Fibroblast of peridontal ligament (primary cell): ENCODE measurements around the gene PRKCG.

ENCODE experiments used
- DNase-seq: peaks from one replicate; pipeline ENCODE4 v3.0.0-alpha.2; 2010; ENCODE audit errors: extremely low read depth

PRKCG gene

DNA sequence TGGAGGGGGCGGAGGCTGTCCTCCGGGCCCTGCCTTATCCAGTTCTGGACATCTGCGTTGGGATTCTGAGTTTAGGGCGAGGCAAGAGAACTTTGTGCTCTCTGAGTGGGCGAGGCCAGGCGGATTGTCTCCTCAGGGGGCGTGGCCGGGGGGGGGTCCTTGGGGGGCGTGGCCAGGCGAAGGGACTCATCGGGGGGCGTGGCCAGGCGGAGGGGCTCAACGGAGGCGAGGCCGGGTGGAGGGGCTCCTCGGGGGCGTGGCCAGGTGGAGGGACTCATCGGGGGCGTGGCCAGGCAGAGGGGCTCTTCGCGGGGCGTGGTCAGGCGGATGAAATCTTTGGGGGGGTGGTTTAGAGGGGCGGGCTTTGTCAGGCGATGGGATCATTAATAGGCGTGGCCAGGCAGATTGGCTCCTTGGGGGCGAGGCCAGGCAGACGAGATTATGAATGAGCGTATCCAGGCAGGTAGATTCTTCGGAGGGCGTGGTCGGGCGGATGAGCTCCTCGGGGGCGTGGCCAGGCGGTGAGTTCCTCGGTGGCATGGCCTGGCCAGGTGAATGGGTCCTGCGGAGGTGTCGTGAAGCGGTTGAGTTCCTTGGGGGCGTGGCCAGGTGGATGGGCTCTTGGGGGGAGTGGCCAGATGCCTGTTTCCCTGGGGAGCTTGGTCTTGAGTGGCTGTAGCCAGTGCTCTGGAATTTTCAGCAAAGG lies 16.8 kb downstream of the PRKCG start:
- DNase-seq = no peak

DNA sequence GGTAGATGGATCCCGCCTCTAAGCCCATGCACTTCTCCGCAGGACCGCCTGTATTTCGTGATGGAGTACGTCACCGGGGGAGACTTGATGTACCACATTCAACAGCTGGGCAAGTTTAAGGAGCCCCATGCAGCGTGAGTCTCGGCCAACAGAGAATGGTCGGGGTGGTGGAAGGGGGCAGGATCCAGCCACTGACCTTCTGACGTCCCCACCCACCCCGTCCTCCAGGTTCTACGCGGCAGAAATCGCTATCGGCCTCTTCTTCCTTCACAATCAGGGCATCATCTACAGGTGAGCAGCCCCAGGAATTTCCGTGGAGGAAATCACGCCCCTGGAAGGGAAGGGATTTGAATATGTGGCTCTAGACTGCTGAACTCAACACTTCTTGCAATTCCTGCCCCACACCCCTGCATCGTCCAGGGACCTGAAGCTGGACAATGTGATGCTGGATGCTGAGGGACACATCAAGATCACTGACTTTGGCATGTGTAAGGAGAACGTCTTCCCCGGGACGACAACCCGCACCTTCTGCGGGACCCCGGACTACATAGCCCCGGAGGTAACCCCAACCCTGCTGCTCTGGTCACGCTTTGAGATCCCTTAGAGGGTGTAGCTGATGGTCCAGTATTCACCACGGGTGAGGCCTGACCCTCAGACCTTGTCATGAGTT lies 18.3 kb downstream of the PRKCG start:
- no peak for DNase-seq

DNA sequence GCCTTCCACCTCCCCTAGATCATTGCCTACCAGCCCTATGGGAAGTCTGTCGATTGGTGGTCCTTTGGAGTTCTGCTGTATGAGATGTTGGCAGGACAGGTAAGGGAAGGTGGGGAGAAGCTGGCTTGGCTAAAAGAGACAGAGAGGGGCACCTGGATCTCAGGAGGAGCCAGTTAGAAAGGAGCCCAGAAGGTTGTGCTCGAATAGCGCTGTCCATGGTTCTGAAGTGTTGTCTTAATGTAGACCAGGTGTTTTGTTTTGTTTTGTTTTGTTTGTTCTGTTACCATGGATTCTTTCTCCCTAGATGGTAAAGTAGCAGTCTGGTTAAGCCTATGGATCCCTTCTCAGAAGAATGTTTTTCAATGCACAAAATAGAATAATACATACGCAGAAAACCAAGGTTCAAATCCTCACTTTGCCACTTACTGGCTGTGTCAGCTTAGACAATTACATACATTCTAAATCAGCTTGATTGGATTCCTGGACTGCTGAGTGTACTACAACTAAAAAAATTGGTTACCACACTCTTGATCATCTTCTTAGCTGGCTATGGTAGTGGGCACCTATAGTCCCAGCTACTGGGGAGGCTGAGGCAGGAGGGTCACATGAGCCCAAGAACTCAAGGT lies 21.2 kb downstream of the PRKCG start:
- DNase-seq = peak; percentile 41

DNA sequence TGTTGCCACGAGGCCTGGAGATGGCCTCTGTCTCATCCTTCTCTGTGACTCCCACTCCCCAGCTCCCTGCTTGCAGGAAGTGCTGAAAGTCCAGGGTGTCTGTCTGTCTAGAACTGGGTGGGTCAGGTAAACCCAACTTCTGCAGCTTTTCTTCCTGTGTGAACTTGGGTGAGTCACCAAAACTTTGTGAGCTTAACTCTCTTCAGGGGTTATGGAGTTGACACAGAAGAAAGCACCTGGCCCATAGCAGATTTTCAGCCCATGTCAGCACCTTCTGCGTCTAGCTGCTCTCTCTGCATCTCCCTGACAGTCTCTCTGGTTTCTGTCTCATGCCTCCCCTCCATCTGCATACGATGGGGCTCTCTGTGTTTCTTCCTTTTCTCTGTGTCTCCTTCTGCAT lies 22.9 kb downstream of the PRKCG start:
- DNase-seq = no peak

DNA sequence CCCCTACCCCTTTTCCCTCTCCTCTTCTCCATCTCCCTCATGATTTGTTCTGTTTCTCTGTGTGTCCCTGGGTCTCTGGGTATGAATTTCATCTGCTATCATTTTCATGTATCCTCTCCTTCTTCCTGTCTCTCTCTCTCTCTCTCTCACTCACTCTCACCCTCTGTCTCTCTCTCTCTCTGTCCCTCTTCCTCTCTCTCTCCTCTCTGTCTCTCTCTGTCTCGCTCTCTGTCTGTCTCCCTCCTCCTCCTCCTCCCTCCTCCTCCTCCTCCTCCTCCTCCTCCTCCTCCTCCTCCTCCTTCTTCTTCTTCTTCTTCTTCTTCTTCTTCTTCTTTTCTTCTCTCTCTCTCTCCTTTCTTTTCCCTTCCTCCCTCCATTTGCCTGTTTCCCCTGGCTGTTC lies 23.8 kb downstream of the PRKCG start:
- no peak for DNase-seq

DNA sequence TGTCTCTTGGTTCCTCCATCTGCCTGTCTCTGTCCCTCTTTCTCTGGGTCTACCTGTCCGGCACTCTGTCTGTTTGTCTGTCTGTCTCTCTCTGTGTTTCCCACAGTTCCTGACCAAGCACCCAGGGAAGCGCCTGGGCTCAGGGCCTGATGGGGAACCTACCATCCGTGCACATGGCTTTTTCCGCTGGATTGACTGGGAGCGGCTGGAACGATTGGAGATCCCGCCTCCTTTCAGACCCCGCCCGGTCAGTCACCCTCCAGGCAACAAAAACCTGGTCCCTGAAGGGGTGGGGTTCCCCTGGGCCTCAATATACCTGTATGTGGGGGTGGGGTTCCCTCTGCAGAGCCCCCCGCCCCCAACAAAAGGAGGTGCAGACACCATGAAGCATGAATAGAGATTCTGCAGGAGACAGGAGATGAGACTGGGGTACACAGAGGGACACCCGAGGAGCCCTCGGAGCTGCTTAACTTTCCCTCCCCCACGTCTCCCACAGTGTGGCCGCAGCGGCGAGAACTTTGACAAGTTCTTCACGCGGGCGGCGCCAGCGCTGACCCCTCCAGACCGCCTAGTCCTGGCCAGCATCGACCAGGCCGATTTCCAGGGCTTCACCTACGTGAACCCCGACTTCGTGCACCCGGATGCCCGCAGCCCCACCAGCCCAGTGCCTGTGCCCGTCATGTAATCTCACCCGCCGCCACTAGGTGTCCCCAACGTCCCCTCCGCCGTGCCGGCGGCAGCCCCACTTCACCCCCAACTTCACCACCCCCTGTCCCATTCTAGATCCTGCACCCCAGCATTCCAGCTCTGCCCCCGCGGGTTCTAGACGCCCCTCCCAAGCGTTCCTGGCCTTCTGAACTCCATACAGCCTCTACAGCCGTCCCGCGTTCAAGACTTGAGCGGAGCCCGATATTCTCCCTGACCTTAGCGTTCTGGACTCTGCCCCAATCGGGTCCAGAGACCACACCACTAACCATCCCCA lies 24.5 kb downstream of the PRKCG start:
- no peak for DNase-seq

DNA sequence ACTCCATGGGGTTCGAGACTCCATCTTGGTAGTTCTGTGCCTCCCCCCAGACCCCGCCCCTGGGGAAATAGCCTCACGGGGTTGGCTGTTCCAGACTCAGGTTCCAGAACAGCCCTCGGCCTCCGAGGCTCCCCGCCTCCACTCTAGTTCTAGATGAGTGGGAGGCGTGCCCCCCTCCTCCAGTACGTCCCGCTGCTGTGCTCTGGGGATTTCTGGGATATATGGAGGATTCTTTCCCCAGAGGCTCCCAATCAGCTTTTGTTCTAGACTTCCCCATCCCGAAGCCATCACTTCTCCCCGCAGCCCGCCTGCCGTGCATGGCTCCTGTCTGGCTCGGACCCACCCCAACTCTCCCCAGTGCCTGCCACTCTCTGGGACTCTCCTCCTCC lies 25.2 kb downstream of the PRKCG start:
- DNase-seq = no peak

DNA sequence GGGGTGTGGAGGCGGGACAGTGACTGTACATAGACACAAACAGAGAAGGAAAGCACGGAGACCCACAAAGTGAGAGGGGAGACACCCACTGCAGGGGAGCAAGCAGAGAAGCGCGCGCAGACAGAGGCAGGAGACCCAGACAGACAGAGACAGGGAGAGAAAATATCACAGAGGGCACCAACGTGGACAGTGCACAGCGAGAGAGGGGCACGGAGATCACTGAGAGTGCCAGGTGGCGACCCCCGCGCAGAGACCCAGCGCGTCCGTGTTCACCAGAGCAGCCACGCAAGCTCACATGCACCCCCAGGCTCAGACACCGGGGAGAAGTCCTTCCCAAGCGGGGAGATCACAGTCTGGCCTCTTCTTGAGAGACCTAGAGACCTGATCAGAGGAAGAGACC lies 25.7 kb downstream of the PRKCG start:
- DNase-seq = no peak

DNA sequence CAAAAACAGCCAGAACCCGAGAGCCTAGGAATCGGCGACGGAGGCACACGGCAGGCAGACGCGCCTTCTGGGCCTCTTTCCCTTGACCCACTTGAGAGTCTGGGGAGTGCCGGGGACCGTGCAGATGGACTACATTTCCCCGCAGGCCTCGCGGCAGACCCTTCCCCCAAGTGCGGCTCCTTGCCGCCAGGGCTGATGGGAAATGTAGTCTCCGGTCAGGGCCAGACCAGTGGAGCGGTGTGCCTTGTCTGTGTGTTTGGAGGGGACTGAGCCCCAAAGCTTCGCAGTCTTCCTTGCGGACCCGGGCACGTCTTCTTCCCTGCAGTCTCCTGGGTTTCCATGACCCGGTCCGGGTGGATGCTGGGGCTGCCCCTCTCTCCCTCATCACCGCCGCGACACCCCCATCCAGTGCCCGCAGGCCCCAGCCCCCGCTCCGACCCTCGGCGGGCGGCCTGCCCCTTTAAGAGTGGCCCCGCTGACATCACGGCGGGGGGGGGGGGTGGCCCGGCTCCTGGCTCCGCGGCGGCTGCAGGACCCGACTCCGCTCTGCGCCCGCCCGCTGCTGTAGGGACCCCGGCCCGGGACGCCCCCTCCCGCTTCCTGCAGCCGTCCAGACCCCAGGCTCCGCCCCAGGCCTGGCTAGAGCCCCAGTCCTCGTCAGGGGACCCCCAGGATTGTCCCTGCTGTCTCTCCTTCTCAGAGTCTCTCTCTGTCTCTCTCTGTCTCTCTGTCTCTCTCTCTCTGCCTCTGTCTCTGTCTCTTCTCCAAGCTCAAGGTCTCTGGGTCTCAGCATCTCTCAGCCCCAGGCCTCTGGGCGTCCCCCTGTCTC lies 26.3 kb downstream of the PRKCG start:
- DNase-seq = peak; percentile 16

DNA sequence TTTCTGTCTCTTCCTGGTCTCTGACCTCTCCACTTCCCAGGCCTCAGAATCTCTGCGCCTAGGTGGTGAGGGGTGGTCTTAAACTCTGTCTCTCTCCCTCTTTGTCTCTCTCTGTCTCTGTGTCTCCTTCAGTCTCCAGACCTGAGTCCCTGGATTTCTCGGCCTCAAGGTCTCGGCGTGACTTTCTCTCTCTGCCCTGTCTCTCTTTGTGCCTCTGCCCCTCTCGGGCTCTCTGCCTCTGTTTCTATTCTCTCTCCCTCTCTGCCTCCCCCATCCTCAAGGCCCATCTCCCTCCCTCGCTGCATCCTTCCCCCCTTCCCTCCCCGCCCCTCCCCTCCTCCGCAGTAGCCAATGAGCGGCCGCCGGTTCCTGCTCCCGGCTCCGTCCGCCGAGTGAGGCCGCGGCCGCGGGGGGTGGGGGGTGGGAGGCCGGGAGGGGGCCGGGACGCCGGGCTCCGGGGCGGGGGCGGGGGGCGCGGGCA lies 27.0 kb downstream of the PRKCG start, which contains the start of gene CACNG7:
Gene CACNG7, plus strand, starts transcription at position 344 of the 481 bp plus-strand sequence. CDS start 3,554 bp downstream, outside the sequence.
- DNase-seq = no peak

DNA sequence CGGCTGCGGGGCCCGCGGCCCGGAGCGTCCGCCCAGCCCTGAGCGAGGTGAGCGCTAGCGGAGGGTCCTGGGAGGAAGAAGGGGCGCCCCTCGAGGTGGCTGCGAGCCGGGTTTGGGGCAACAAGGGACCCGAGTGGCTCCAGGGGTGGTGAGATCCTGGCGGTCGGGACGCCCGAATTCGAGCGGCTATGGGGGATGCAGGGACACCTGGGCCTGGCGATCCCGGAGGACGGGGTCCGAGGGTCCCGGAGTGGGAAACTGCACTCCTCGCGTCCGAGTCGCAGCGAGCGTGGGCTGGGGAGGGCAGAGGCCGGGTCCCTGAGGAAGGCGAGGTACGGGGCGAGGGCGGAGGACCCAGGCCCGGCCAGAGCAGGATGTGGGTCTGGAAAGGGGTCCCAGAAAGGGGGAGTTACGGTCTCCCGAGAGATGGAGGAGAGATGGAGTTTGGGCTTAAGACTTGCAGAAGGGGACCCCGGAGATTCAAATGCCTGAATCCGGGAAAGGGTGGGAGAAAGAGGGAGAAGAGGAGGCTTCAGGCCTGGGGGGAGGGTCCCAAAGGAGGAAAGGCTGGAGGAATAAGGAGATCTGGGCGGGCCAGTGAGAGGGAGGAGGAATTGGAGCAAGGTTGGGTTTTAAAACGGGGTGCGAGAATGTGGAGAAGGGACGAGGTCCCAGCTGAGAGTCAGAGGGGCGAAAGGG lies 27.6 kb downstream of the PRKCG start:
- DNase-seq = no peak

DNA sequence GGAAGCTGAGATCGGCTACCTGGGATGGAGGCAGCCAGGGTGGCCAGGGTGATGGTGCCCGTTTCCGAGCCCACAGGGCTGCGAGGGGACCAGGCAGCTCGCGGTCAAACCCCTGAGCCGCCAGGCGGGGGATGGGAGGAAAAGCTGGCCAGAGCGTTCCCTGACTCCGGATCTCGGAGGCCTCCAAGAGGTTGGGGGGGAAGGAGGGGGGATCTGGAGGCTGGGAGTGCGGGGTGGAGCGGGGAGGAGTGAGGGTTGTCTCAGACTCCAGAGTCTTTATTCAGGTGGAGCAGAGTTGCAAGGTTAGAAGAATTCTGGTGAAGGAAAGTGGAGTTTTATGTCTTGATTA lies 28.1 kb downstream of the PRKCG start:
- no peak for DNase-seq

DNA sequence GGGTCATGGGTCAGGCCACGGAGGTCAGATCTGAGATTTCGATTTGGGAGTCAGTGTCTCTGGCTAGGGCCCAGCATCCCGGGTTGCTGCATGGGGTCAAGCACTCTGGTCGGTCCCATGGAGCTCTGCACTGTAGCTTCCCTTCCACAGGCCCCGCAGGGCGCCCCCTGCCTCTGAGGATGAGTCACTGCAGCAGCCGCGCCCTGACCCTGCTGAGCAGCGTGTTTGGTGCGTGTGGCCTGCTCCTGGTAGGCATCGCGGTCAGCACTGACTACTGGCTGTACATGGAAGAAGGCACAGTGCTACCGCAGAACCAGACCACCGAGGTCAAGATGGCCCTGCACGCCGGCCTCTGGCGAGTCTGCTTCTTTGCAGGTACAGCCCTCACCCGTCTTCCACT lies 30.7 kb downstream of the PRKCG start:
- DNase-seq = no peak

DNA sequence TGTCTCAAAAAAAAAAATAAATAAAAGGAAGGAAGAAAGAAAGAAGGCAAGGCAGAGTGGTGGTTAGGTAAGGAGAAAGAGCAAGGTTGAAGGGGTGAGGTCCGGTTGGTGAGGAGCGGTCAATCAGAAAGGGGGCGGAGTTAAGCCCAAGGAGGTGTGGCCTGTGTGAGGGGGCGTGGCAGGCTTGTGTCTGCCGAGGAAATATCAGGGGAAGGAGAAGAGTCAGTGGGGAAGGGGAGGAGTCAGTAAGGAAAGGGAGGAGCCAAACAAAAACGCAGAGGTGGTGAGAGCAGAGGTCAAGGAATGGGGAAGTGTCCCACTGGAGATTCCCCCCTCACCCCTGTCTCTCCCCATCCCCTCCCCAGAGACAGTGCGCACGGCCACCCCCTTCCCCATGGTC lies 33.0 kb downstream of the PRKCG start:
- no peak for DNase-seq

DNA sequence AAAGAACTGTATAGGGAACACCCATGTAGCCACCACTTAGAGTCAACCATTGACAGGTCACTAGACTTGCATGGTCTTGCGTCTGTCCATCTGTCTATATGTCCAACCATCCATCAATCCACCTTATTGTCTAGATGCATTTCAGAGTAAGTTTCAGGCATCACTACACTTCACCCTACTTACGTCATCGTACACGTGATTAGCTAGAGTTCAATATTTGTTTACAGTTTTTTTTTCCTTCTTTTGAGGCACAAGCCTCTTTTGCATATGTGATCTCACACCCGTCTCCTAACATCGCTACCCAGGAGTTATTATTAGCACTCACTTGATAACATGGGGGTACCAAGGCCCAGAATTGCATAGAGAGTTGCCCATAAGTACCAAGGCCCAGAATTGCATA lies 34.0 kb downstream of the PRKCG start:
- no peak for DNase-seq

DNA sequence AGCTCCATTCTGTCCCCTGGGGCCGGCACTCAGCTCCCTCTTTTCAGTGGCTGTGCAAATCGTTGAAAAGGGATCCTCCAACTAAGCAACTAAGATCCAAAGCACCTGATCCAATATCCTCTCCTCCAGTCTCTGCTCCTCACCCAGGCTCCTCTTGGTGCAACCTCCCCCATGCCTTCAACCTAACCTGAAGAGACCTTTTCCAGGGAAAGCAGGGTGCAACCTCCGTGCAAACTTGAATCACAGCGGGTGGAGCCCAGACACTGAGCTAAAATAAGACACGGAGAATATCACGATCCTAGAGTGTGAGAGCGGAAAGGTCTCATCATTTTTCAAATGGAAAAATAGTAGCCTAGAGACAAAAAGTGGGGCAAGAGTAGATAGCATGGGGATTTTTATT lies 35.4 kb downstream of the PRKCG start:
- DNase-seq = no peak

DNA sequence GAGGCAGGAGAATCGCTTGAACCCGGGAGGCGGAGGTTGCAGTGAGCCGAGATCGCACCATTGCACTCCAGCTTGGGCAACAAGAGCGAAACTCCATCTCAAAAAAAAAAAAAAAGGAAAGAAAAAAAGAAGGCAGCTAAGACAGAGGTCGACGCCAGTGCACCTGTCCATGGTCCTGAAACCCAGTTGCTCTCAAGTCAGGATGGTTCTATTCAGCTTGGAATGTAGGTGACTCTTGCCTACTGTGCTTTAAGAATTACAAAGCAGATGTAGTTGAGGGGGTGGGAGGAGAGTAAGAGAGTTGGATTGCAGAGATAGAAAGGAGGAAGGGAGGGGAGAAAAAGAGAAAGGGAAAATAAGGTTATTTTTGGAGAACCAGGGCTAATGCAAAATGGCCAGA lies 45.7 kb downstream of the PRKCG start:
- DNase-seq = peak; percentile 60

DNA sequence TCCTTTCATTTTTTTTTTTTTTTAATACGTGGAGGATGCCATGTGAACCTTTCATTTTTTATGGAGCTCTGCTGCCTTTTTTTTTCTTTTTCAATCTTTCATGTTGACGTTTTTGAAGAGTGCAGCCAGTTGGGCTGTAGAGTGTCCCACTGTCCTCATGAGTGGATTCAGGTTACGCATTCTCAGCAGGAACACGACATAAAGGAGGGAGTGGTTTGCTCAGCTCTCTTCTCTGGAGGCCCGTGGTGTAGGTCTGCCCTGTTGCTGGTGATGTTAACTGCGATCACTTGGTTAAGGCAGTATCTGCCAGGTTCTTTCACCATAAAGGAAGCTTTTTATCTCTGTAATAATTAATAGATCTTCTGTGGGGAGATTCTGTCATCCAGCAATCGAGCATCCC lies 54.0 kb downstream of the PRKCG start:
- DNase-seq = no peak

DNA sequence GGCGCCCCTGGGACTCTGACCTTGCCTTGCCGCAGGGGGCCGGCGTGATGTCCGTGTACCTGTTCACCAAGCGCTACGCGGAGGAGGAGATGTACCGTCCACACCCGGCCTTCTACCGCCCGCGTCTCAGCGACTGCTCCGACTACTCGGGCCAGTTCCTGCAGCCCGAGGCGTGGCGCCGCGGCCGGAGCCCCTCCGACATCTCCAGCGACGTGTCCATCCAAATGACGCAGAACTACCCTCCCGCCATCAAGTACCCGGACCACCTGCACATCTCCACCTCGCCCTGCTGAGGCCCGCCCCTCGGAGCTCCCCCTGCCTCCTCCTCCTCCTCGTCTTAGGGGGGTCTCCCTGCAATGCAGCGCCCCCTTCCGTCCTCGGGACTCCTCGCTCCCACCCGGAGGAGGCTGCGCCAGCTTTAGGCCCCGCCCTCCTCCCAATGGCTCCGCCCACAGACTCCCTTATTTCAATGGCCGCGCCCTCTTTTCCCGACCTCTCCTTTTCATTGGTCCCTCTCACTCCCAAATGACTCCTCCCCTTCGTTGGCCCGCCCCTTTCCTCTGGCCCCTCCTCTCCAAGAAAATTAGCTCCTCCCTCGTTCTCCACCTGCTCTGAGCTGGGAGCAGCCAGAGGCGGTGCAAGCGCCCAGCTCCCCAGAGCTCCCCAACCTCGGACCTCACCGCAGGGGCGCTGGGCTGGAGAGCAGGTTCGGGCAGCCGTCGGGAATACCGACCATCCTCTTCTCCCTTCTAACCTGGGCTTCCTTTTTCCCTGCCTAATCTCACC lies 60.2 kb downstream of the PRKCG start:
- DNase-seq = no peak

DNA sequence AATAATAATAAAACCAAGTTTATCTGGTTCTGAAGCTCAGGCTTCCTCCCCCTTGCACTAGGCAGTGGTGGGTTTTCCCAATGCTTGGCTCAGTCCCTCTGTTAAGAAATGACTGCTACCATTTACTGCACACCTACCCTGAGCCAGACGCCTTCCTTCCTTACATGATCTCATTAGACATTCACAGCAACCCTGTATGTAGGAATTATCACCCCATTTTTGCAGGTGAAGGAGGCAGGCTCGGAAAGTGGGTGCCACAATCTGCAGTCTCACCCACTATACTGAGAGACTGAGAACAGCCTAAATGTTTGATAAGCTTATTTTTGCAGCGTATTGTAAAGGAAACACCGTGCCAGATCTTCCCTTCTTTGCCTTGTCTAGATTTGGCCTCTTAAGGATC lies 62.4 kb downstream of the PRKCG start:
- DNase-seq = no peak
